GM19452 (cell line): ENCODE measurements around the gene TNFRSF18.
"Not testable (repeated sequence)": the region's sequence is repeated elsewhere in the genome, so short reads cannot be mapped to it uniquely, and the experiment has no call there.

ENCODE experiments used
- ATAC-seq: cut with Tn5 transposase; IDR thresholded peaks from one replicate; pipeline ENCODE4 v1.9.1; 2021; ENCODE audit not compliant: unreplicated experiment

Gene TNFRSF18

GRCh38 chr1:1179983-1180861 lies 26.2 kb downstream of the TNFRSF18 start:
- no peak for ATAC-seq

- ATAC-seq = no peak
These were observed 26.9 kb downstream of the TNFRSF18 start for GRCh38 chr1:1179346-1179982.

GRCh38 chr1:1178794-1179331 lies 27.5 kb downstream of the TNFRSF18 start:
- ATAC-seq = no peak

- ATAC-seq = no peak
These were observed 28.8 kb downstream of the TNFRSF18 start for GRCh38 chr1:1177452-1178206.

- ATAC-seq = no peak
These were observed 29.5 kb downstream of the TNFRSF18 start for GRCh38 chr1:1176931-1177330.

GRCh38 chr1:1176063-1176761 lies 30.2 kb downstream of the TNFRSF18 start:
- not testable (repeated sequence) for ATAC-seq

GRCh38 chr1:1175221-1176062 lies 30.9 kb downstream of the TNFRSF18 start:
- ATAC-seq = no peak

- ATAC-seq = no peak
These were observed 32.5 kb downstream of the TNFRSF18 start, which contains the start of gene TTLL10 for GRCh38 chr1:1173793-1174415. Gene TTLL10 (plus strand): TSS chr1:1173880. CDS start chr1:1179216, 5,336 bp downstream.

- ATAC-seq = no peak
These were observed 33.2 kb downstream of the TNFRSF18 start for GRCh38 chr1:1173061-1173792.

- ATAC-seq = no peak
These were observed 34.6 kb downstream of the TNFRSF18 start for GRCh38 chr1:1171546-1172340.

- ATAC-seq = no peak
These were observed 35.2 kb downstream of the TNFRSF18 start for GRCh38 chr1:1171161-1171545.

- ATAC-seq = no peak
These were observed 35.9 kb downstream of the TNFRSF18 start for GRCh38 chr1:1170215-1171091.

GRCh38 chr1:1169429-1170214 lies 36.8 kb downstream of the TNFRSF18 start:
- ATAC-seq = no peak

GRCh38 chr1:1168451-1169411 lies 37.7 kb downstream of the TNFRSF18 start:
- no peak for ATAC-seq
